D721Med (cell line): Measurements from ENCODE around the gene REPS2.
"Not testable (repeated sequence)": the region's sequence is repeated elsewhere in the genome, so short reads cannot be mapped to it uniquely, and the experiment has no call there.

Experiments
- DNase-seq: peaks from one replicate; pipeline ENCODE4 v3.0.0; 2011; ENCODE audit warnings: low spot score; ENCODE audit not compliant: insufficient read length
- FAIRE-seq: peaks from 2 replicates; lab custom pipeline; 2011; peaks lifted over from hg19 to GRCh38; lab: Jason Lieb, UNC
- CTCF ChIP-seq: IDR thresholded peaks from 2 replicates; pipeline ENCODE4 v1.5.1; 2012; ENCODE audit warnings: mild to moderate bottlenecking, control low read depth; ENCODE audit not compliant: insufficient read depth; ENCODE audit errors: missing control alignments

The REPS2 gene

GRCh38 chrX:16963216-16963615, 16.8 kb downstream of the REPS2 start:
- FAIRE-seq (no peak), DNase-seq (no peak)
- no peak for TF ChIP-seq CTCF

- DNase-seq, FAIRE-seq: not testable (repeated sequence)
These were observed 18.5 kb downstream of the REPS2 start for GRCh38 chrX:16964976-16965375.

DNA sequence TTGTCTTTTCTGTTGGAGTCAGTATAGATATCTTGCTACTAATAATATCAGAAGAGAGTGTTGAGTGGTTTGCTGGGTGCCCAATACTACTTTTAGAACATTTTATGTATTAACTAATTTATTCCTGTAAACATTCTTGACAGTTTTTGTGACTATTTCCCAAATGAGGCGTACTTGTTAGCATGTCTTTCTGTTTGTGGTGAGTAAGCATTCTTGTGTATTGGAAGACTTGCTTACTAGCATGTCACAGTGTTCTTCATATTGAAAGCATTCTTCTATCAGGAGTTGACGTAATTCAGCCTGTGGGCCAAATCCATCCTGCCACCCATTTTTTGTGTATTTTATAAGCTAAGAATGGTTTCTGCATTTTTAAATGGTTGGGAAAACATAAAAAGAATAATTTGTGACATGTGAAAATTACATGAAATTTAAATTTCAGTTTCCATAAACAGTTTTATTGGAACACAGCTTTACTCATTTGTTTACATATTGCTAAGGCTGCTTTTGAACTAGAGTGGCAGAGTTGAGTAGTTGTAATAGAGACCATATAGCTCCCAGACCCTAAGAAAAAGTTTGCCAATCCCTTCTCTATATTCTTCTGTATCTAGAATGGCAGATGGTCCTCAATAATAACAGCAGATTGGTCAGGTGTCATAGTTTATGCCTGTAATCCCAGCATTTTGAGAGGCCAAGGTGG, 20.4 kb downstream of the REPS2 start:
- no peak for FAIRE-seq
- no peak for TF ChIP-seq CTCF

GRCh38 chrX:16968753-16969152, 22.3 kb downstream of the REPS2 start:
- DNase-seq, FAIRE-seq: not testable (repeated sequence)

More for the DNA sequence above, 20.4 kb downstream of the REPS2 start:
- DNase-seq = no peak

- DNase-seq = no peak
- TF ChIP-seq CTCF = no peak
- FAIRE-seq = no peak
These were observed 24.5 kb downstream of the REPS2 start for GRCh38 chrX:16970977-16971376.

- no peak for FAIRE-seq
- DNase-seq = no peak
- no peak for TF ChIP-seq CTCF
These were observed 25.2 kb downstream of the REPS2 start for GRCh38 chrX:16971694-16972093.

GRCh38 chrX:16975233-16975632, 28.8 kb downstream of the REPS2 start:
- DNase-seq (no peak), FAIRE-seq (no peak)
- TF ChIP-seq CTCF = no peak

DNA sequence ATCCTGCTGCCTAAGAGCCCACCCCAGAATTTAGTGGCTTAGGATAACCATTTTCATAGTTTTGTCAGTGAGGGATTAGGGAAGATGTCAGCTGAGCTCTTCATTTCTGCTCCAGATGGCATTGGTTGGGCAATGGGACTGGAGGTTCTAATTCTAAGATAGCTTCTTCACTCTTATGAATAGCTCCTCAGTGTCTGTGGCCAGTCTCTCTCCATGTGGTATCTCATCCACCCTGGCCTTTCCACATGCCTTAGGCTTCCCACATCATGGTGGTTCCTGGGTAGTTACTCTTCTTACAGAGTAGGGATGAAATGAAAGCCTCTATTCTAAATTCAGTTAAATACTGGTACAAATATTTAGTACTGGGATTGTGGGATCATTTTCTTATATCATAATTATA, 31.3 kb downstream of the REPS2 start:
- no peak for FAIRE-seq
- no peak for TF ChIP-seq CTCF

More for the DNA sequence above, 31.3 kb downstream of the REPS2 start:
- no peak for DNase-seq
